Measurements from ENCODE around the gene FXYD1.

The FXYD1 gene

GRCh38 chr19:35105411-35106290, 33.0 kb upstream of the FXYD1 start:
- Mint-ChIP-seq H3K4me1 (peaks cover 17% of the 10 kb centered on the region), H3K36me3 (ENCODE audit: low read depth) (no peaks in the 10 kb centered on the region), H3K27me3 (ENCODE audit: low read depth, poor library complexity) (peaks cover 13% of the 10 kb centered on the region), H3K4me3 (no peak overlapping the region), H3K9me3 (peaks cover 9% of the 10 kb centered on the region), H3K27ac (no peak overlapping the region)
- TF ChIP-seq, protein P1, sequence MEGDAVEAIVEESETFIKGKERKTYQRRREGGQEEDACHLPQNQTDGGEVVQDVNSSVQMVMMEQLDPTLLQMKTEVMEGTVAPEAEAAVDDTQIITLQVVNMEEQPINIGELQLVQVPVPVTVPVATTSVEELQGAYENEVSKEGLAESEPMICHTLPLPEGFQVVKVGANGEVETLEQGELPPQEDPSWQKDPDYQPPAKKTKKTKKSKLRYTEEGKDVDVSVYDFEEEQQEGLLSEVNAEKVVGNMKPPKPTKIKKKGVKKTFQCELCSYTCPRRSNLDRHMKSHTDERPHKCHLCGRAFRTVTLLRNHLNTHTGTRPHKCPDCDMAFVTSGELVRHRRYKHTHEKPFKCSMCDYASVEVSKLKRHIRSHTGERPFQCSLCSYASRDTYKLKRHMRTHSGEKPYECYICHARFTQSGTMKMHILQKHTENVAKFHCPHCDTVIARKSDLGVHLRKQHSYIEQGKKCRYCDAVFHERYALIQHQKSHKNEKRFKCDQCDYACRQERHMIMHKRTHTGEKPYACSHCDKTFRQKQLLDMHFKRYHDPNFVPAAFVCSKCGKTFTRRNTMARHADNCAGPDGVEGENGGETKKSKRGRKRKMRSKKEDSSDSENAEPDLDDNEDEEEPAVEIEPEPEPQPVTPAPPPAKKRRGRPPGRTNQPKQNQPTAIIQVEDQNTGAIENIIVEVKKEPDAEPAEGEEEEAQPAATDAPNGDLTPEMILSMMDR (IDR thresholded peaks at IDR 0.05) = no peak
- DNase-seq = no peak

DNA sequence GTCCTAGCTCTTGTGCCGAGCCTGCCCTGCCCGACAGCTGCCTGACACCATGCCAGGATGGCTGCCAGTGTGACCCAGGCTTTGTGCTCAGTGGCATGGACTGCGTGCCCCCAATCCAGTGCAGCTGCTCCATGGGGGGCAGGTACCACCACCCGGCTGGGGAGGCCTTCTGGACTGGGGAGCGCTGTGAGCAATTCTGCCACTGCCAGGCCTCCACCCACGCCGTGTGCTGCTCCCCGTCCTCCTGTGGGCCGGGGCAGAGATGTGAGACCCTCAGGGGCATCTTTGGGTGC, 32.4 kb upstream of the FXYD1 start:
- Mint-ChIP-seq H3K27me3 (ENCODE audit: low read depth, poor library complexity) (peaks cover 11% of the 10 kb centered on the region), H3K9me3 (peaks cover 9% of the 10 kb centered on the region), H3K4me3 (no peak overlapping the region), H3K4me1 (peaks cover 20% of the 10 kb centered on the region), H3K27ac (no peak overlapping the region), H3K36me3 (ENCODE audit: low read depth) (no peaks in the 10 kb centered on the region)
- TF ChIP-seq, protein P1 (IDR thresholded peaks at IDR 0.05) = no peak
- DNase-seq = no peak

DNA sequence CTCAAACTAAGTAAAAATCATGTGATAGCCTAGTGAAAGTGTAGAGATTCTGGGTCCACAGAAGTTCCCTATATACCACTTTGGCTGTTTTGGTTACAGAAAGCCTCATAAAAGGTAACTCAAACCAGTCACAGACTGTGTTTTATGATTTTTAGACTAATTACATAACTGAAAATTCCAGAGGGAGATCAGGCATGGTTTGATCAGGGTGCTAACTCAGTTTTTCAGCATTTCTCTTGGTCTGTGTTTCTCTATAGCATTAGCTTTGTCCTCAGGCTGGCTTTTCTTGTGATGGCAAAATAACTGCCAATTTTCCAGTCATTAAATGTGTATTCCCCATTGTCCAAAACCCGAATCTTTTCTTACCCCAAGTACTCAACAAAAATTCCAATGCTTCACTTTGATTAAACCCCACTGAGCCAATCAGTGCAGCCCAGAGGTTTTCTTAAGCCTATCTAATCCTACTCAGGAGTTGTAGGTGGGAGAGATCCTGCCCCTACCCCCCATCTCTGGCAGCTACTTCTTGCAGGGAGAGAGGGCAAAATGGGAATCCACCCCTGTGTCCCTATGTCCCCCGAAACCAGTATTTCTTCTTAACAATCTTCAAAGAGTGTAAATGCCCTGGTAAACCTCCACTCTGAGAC, 31.6 kb upstream of the FXYD1 start:
- TF ChIP-seq, protein P1 (IDR thresholded peaks at IDR 0.05) = no peak
- no peak for DNase-seq
- Mint-ChIP-seq H3K36me3 (ENCODE audit: low read depth) (no peaks in the 10 kb centered on the region), H3K4me3 (no peak overlapping the region), H3K27ac (no peak overlapping the region), H3K9me3 (peaks cover 9% of the 10 kb centered on the region), H3K4me1 (peaks cover 24% of the 10 kb centered on the region), H3K27me3 (ENCODE audit: low read depth, poor library complexity) (peaks cover 10% of the 10 kb centered on the region)

DNA sequence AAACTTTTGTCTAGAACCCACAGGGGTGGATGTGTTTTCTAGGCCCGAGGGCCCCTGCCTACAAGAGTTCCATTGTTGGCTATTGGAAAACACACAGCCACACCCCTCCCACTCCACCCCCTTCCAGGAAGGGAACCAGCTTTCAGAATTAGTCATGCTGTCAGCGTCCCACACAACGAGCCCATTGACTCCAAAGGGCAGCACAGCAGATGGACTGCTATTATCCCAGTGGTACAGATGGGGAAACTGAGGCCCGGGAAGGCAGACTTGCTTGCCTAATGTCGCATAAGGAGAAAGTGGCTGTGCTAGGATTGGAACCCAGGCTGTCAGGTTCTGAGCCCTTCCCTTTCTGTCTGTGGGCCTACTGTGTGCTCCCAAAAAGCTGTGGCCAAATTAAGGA, 31.1 kb upstream of the FXYD1 start:
- Mint-ChIP-seq H3K4me1 (peaks cover 27% of the 10 kb centered on the region), H3K9me3 (peaks cover 9% of the 10 kb centered on the region)
- DNase-seq = no peak

DNA sequence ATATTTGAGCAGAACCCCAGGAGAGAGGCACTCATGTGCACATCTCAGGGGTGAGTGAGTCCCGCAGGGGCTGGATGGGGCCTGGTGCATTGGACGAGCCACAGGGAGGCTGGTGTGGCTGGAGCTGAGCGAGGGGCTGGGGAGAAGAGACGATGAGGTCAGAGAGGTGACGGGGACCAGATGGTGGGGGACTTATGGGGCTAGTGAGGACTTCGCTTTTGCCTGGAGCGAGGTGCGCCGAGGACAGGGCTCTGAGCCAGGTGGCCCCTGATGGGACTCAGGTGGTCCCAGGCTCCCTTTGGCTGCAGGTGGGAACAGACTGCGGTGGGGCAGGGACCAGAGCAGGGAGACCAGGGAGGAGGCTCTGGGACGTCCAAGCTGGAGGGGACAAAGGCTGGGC, 29.9 kb upstream of the FXYD1 start:
- H3K9me3 Mint-ChIP-seq = peaks cover 9% of the 10 kb centered on the region
- H3K27ac Mint-ChIP-seq = no peak overlapping the region
- peaks cover 28% of the 10 kb centered on the region for H3K4me1 Mint-ChIP-seq
- H3K4me3 Mint-ChIP-seq = no peak overlapping the region
- DNase-seq = no peak
- H3K36me3 Mint-ChIP-seq (ENCODE audit: low read depth) = no peaks in the 10 kb centered on the region
- H3K27me3 Mint-ChIP-seq (ENCODE audit: low read depth, poor library complexity) = peaks cover 4% of the 10 kb centered on the region
- TF ChIP-seq, protein P1 (IDR thresholded peaks at IDR 0.05) = no peak

More for the DNA sequence above, 31.1 kb upstream of the FXYD1 start:
- Mint-ChIP-seq H3K4me3 (no peak overlapping the region), H3K36me3 (ENCODE audit: low read depth) (no peaks in the 10 kb centered on the region), H3K27me3 (ENCODE audit: low read depth, poor library complexity) (peaks cover 9% of the 10 kb centered on the region), H3K27ac (no peak overlapping the region)
- TF ChIP-seq, protein P1 (IDR thresholded peaks at IDR 0.05) = no peak

Data from nephron progenitor cell (in vitro differentiated cells).